GM18505 (cell line): ENCODE measurements around the gene SMTNL2.
"Not testable (repeated sequence)": the region's sequence is repeated elsewhere in the genome, so short reads cannot be mapped to it uniquely, and the experiment has no call there.

ENCODE experiments used
- ATAC-seq: cut with Tn5 transposase; IDR thresholded peaks from one replicate; pipeline ENCODE4 v1.9.1; 2021; ENCODE audit not compliant: unreplicated experiment
- POLR2A ChIP-seq: IDR thresholded peaks from 4 replicates; pipeline ENCODE4 v1.6.1; 2011; ENCODE audit warnings: borderline replicate concordance; ENCODE audit not compliant: insufficient read depth, insufficient read length; ENCODE audit errors: extremely low read depth

Gene SMTNL2

DNA sequence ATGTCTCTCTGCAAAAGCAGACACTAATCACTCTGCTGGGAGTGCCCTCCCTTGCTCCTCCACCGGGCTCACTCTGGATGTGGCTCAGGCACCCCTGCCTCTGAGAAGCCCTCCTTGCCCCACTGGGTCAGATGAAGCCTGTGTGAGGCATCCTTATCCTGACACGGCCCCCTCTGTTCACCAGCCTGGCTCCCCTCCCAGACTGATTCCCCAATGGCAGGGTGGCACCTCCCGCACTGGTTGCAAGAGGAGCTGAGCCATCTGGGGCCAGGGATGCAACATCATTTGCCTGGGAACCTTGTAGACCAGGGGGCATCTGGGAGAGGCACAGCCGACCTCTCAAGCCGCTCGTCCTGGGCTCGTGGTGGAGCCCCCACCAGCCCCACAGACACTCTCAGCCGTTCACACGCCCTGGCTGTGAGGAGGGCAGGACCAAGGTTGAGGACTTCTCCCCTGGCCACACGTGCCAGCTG lies 6.7 kb downstream of the SMTNL2 start:
- TF ChIP-seq POLR2A, result no peak
- ATAC-seq, result no peak

DNA sequence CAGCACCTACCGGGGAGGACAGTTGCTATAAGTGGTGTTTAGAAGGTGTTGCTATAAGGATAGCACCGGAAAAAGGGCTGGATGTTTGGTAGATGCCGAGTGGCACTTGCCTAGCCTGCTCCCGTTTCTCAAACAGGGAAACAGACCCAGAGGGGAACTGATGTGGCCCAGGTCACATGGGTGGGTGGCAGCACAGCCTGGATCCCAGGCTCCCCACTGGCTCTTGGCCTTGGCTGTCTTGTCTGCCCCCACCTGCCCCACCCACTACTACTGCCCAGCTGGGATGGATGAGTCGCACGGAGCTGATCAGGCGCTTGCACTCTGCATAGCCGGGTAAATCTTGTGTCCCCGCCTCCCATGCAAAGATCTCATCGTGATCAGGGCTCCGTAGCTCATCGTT lies 7.2 kb downstream of the SMTNL2 start:
- ATAC-seq, result no peak
- TF ChIP-seq POLR2A, result no peak

- no peak for ATAC-seq
- no peak for TF ChIP-seq POLR2A
These were observed 8.1 kb downstream of the SMTNL2 start for GRCh38 chr17:4592240-4593005.

DNA sequence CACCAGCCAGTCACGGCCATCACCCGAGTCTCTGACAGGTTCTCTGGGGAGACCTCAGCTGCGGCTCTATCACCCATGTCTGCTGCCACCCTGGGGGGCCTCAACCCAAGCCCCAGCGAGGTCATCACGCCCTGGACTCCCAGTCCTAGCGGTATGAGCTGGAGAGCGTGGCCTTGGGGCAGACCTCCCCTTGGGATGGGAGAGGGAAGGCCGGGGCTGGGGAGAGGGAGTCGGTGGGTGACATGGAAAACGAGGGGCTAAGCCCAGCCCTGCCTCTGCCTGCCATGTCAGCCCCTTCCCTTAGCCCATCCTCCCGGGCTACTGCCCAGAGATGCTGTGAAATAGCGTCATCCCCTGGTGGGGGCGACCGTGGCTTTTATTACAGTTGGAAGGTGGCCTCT lies 8.7 kb downstream of the SMTNL2 start:
- no peak for ATAC-seq

DNA sequence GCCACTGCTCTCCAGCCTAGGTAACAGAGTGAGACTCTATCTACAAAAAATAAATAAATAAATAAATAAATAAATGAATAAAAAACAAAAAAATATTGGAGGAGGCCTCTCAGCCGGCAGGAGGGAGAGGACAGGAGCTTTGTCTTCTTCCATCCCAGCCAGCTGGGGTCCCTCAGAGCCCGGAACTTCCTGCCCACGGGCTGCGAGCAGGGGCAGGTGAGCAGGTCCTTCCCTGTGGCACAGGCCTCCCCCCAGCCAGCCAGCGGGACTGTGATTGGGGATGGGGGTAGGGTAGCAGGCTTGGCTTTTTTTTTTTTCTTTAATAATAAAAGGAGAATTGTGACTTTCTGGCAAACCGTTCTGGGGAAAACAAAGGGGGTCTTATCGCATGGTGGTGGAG lies 10.1 kb downstream of the SMTNL2 start:
- no peak for ATAC-seq
- TF ChIP-seq POLR2A, result no peak

More for the DNA sequence above, 8.7 kb downstream of the SMTNL2 start:
- TF ChIP-seq POLR2A, result no peak

- ATAC-seq, result no peak
- TF ChIP-seq POLR2A, result no peak
These were observed 10.8 kb downstream of the SMTNL2 start for GRCh38 chr17:4594931-4595684.

DNA sequence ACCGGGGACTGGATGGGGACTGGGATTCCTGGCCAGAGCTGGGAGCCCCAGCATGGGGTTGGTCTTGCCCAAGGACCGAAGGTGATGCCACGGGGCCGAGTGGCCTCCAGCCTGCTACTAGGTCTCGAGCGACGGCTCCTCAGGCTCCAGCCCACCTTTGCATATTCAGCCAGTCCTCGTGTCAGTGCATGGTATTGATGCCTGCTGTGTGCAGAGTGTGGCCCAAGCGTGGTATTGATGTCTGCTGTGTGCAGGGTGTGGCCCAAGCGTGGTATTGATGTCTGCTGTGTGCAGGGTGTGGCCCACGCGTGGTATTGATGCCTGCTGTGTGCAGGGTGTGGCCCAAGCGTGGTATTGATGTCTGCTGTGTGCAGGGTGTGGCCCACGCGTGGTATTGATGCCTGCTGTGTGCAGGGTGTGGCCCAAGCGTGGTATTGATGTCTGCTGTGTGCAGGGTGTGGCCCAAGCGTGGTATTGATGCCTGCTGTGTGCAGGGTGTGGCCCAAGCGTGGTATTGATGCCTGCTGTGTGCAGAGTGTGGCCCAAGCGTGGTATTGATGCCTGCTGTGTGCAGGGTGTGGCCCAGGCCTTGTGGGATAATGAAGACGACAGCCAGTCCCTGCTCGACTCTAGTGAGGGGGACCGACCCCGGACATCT lies 11.5 kb downstream of the SMTNL2 start:
- not testable (repeated sequence) for ATAC-seq

DNA sequence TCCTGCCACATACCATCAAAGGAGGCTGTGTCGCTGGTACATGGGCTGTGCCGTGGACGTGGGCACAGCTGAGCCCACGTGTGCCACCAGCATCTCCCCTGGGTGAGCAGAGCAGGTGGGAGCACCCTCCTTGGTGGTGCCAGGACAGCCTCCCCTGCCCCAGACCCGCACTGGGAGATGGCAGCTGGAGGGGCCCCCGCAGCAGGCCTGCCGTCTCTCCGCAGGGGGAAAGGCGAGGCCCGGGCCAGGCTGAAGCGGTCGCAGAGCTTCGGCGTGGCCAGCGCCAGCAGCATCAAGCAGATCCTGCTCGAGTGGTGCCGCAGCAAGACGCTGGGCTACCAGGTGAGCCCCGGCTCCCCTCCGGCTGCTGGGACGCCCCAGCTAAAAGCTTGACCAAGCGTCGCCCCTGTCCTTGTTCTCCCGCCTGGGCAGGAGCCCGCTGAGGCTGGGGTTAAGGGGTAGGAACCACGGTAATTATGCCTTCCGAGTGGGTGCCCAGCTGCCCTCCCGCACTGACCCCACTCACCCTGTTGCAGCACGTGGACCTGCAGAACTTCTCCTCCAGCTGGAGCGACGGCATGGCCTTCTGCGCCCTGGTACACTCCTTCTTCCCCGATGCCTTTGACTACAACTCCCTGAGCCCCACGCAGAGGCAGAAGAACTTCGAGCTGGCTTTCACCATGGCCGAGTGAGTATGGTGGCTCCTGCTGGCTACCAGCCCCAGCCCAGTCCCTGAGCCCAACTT lies 12.5 kb downstream of the SMTNL2 start:
- no peak for ATAC-seq
- TF ChIP-seq POLR2A, result no peak

- ATAC-seq, result no peak
- TF ChIP-seq POLR2A, result no peak
These were observed 13.6 kb downstream of the SMTNL2 start for GRCh38 chr17:4597975-4598374.

DNA sequence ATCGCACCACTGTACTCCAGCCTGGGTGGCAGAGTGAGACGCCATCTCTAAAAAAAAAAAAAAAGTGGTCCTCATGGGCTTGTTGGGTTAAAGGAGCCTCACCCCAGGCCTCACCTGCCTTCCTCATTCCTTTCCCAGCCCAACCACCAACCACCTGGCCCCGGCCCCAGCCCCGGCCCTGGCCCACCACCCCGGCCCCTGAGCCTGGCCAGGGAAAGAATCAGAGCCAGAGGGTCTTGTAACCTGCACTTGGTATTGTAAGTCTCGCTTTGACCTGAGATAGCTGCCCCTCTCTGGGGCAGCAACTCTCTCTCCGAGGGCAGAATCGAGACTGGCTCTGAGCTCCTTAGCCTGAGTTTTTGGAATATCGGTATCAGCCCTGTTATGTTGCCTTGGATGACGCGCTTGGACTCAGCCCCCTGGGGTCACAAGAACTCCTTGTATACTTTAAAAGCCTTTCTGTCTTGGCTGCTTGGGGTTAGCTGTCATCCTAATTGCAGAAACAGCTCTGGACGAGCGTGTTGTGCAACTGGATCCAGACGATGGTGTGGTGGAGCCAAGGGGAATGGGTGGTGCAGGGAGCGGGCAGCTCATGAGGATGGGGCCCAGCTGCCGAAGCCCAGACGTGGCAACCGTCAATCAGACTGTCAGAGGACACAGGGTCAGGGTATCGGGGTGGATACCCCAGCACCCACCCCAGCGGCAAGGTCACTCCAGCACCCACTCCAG lies 14.6 kb downstream of the SMTNL2 start:
- no peak for TF ChIP-seq POLR2A
- ATAC-seq, result no peak

DNA sequence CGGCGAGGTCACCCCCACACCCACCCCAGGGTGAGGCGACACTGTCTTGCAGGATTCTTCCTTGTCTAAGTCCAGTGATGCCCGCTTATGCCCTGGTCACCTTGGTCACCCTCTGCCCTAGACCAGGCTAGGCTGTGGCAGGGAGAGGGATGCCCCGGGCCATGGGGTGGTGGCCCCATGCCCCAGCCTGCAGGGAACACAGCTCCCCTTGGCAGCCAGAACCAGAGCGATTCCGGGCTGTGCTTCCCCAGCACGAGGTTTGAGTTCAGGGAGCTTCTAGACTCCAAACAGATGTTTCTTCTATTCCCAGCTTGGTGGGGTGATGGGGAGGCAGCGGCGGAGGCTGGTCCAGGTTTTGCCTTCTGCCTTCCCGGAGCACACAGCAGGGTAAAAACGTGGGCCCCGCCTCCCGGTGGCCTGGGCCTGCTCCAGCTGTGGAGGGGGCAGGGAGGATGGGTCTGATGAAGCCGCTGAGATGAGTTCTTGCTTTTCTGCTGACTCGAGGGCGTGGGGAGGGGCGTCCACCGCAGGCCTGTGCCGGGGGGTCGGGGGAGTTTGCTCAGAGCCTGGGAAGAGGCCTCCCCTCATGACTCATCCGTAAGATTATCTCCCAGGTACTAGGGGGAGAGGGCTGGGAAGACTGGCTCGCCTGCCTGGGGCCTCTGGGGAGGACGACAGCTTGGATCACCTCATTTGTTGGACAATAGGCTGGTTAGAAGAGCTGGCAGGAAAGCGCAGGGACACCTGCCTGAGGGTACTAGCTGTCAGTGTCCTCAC lies 15.4 kb downstream of the SMTNL2 start:
- ATAC-seq, result no peak
- TF ChIP-seq POLR2A, result no peak

GRCh38 chr17:4600563-4600962 lies 16.2 kb downstream of the SMTNL2 start:
- TF ChIP-seq POLR2A, result no peak
- ATAC-seq, result no peak
